HG03558 (cell line): ENCODE results near the gene DARS1.
A peak's percentile ranks its signal among the peaks of the same experiment; 100 is the strongest.

ENCODE experiments used
- ATAC-seq: cut with Tn5 transposase; IDR thresholded peaks from one replicate; pipeline ENCODE4 v1.9.1; 2021; ENCODE audit warnings: moderate number of reproducible peaks; ENCODE audit not compliant: unreplicated experiment; ENCODE audit errors: extremely low read depth

DARS1 gene

DNA sequence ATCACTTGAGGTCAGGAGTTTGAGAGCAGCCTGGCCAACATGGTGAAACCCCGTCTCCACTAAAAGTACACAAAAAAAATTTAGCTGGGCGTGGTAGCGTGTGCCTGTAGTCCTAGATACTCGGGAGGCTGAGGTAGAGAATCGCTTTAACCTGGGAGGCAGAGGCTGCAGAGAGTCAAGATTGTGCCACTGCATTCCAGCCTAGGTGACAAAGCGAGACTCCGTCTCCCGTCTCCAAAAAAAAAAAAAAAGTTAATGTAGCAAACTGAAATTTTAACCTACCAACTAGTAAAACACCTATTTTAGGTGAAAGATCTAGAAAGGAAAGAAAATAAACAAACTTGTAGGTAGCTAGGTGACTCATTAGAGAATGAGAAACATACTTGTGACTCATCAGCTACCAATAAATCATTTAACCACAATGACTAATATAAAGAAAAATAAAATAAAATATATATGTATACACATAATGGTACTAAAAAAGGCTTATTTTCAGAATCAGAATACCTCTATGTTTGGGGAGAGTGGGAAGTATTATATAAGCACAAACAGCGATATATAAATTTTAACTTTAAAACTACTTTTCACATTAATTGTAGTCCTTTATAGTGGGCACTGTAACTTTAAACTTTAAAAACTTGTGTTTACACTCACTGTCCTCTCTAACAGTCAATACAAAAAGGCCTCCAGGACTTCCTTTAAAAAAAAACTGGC lies 36.6 kb downstream of the DARS1 start:
- peak; percentile 80 for ATAC-seq

DNA sequence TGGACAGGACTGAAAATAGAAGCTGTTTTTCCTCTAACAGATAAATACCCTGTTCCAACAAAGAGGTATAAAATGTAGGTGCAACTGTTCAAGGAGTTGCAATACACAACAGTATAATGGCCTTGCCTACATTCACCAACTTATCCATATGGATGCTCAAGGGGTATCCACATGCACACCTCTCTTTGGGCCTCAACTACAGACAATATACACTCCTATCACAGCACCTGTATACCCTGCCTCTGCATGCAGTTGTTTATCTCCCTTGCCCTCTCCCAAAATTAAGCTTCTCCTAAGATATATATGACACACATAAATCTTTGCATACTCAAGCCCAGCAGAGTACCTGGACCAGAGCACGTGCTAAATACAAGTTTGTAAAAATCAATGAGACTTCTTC lies 37.3 kb downstream of the DARS1 start:
- ATAC-seq: no peak

DNA sequence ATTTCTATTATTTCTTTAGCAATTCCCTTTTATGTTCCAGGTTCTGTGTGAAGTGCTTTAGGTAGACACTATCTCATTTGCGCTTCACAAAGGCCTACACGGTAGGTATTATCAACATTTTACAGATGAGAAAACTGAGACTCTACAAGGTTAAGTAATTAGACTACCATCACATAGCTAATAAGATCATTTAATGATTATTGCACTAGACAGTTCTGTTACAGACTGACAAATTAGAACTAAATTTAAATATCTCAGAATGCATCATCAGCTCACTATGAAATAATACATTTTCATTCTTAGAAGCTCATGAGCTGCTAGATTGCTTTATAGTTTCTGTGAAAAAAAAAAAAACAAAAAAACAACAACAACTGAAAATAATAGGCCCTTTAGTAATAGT lies 37.9 kb downstream of the DARS1 start:
- ATAC-seq: no peak

DNA sequence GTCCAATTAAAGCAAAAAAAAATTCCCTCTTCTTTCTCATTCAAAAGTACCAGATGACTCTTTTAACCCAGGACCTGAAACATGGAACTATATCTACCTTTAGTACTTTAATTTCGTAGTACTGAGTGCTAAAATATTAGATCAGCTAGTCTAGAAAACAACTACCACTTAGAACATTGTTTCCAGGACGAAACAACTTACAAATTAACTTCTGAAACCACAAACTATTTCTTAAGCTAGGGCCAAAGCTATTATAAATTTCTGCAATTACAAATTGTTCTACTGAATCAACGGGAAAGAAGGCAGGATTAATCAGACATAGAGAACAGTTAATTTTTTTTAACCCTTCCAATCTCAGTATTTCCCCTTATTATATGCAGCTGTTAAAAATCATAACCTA lies 39.9 kb downstream of the DARS1 start:
- no peak for ATAC-seq

DNA sequence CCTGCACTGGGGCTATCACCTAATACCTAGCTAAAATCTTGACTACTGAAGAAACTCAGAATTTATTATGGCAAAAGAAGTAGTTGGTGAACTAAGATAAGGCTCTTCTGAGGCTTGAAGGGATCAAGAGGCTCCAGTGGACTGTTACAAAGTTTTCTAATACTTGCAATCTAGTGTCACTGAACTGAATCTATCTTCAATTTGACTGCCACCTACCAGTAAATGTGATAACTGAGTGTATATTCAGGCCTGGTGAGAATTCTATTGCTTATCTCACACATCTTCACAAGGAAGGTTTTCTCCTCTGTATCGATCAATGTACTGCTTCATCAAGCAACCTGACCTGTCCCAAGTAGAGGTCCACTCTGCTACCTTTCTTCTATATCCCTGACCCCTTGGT lies 40.8 kb downstream of the DARS1 start:
- no peak for ATAC-seq

DNA sequence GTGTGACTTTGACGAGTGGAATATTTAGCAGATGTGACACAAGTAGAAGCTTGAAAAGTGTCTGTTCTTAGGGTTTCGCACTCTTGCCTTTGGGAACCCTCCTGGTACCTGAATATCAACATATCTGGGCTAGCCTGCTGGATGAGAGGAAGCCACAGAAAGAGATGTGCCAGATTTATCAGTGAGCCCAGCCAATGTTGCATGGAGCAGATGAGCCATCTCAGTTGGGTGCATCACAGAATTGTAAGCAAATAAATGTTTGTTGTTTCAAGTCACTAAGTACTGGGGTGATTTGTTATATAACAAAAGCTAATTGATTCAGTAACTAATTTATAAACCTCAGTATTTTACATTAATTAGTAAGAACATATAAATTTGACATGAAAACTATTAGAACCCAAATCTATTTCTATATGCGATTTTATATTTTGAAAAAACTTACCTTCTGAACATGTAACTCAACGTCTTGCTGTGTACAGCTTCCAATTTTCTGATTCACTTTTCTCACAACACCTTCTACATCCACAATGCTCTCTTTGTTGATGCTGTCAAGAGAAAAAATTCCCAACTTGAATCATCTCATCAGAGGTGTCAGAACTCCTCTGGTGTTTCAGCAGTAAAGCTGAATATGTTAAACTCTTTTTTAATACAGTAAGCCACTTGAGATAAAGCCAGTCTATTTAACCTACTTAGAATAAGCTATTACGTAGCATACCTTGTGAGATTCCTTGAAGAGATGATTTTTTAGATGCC lies 42.3 kb downstream of the DARS1 start:
- no peak for ATAC-seq

DNA sequence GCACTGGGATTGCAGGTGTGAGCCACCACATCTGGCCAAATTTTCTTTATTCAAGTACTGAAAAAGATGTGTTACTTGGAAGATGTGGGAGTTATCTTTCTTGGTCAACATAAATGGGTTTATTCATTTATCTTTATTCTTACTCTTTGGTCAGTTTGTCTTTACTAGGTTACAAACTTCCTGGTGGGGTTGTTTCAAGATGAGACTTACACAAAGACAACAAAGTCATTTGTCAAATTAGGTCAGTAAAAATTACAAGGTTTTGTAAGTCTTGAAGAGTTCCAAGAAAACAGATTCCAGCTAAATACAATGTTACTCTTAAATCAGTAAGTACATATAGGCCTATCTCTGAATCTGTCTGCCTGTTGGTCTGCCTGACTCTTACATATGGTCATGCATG lies 48.9 kb downstream of the DARS1 start:
- ATAC-seq: no peak

DNA sequence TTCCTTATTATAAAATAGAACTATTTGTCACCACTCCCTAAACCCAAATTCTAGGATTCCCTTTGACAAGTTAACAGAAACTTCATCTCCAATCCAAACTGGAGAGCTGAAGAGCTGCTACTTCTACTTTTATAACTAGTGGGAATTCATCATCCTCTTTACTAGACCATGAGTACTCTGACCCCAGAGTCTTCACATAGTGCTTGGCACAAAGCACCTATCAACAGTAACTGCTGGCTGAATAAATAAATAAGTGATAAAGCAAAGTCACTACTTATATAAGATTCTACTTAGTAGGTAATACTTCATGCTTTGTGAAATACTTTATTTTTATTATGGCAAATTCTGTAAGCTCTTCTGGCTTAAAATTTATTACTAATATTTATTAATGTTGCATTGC lies 49.5 kb downstream of the DARS1 start:
- no peak for ATAC-seq

DNA sequence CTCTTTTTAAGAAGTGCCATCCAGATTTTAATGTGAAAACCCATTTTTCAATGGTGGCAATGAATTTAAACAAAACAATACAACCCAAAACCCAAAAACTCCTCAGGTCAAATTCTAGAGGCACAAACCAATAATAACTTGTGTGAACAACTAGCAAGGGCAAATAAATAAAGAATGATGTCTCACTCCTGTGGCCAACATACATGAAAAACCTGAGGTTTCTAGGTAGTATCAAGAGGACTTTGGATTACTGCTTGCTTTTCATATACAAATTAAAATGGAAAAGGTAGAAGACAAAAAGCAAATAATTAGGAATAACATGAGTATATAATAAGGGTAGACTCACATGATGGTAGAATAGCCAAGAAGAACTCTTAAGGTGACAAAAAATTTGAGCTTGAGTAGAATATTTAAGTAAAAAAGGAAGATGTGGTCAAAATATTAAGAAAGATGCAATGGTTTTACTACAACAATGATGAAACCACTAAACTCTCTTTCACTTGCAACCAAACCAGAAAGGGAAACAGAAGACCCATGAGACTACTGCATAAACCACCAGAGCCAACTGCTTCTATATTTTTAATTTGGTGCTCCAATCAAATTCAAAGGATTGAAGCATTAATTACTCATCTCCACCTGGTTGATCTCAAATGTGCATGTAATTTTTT lies 53.5 kb downstream of the DARS1 start:
- ATAC-seq: peak; percentile 74

DNA sequence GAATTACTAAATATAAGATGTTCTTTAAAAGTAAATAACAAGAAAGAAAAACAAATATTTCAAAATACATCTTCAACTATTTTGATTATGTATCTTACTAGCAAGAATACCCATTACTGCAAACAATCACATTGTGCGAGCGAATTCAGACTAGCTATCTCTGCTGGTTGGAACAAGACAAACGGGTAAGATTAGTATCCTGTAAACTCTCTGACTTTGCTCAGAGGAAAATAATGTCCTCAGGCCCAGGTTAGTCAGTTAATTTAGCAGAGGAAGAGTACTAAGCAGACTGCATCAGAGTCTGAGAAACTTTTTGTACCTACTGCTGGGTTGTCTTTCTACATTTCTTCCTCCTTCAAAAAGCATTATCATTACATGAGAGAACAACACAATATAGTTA lies 58.8 kb downstream of the DARS1 start:
- no peak for ATAC-seq

DNA sequence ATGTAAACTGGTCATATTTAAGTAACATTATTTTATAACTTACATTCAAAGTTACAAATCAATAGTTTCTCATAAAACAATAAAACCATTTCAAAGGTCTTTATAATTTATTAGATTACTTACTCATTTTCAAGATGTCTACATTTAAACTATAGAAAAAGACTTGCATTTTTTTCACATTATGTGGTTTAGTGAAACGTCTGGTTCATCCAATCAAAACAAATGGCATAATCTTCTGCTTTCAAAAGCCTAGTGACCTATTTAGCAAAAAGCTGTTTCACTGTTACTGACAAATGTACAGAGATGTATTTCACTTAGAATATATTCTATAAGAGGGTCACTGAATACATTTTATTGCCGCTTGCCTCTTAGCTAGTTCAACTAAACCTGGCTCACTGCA lies 59.9 kb downstream of the DARS1 start:
- ATAC-seq: no peak

DNA sequence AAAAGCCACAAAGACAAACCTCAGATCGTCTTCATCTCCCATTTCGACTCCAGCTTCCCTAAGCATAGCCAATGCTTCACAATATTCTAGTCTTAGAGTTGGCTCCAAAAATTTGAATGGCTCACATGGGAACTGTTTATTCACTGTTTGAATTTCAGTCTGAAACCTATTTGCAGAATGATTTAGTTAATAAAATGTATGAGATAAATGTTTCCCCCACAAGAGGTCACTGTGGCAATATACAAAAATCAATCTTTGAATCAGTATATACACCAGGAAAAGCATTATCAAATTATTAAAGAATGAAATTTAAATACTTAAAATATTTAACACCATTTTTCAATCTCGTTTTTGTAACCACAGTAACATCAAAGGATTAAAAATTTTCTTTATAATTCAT lies 69.2 kb downstream of the DARS1 start:
- ATAC-seq: no peak

DNA sequence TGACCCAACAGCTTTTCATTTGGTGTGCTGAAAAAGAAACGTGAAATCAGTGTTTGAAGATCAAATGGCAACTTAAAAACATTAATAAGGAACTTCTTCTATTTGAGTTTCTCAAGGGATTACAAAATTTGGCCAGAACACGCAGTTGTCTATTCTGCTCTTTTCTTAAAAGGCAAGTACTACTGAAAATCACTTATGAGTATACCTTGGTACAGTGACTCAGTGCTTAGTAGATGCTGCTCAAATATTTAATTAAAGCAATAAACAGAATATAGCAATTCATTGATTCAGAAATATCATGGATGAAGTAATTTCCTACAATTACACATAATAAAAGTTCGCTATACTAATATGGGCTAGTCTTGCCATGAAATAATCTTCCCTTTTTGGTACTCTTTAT lies 70.9 kb downstream of the DARS1 start:
- no peak for ATAC-seq

DNA sequence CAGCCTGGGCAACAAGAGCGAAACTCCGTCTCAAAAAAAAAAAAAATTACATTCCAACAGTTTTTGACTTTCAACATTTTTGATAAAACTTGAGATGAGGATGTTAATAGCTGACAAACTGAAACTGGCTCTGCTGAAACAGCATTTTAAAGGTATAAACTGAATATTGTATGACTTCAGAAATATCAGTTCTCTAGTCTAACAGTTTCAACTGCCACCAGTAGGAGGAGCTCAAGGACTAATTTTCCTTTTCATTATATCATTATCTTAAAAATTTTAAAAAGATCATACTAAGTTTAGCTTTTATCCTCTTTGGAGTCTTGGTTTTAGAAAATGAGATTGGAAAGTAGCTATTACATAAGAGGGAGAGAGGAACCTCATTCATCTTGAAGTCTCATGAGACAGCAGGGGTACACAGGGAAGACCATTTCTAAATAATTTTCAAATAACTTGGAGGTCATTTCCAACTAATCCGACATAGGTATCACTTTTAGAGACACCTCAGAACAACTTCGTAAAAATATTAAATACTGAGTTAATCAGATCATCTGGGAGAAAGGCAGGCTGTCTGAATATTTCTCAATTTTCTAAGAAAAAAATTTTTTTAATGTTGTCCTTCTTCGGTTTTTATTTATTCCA lies 71.6 kb downstream of the DARS1 start:
- ATAC-seq: no peak

DNA sequence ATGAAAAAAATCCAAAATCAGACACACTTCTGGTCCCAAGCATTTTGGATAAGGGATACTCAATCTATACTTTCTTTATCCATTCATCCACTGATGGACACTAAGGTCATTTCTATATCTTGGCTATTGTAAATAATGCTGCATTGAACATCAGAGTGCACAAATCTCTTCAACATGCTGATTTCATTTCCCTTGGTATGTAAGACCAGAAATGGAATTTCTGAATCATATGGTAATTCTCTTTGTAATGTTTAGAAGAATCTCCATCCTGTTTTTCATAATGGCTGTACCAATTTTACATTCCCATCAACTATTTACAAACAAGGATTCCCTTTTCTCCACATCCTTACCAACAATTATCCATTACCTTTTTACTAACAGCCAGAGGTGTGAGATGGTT lies 75.5 kb downstream of the DARS1 start:
- no peak for ATAC-seq

DNA sequence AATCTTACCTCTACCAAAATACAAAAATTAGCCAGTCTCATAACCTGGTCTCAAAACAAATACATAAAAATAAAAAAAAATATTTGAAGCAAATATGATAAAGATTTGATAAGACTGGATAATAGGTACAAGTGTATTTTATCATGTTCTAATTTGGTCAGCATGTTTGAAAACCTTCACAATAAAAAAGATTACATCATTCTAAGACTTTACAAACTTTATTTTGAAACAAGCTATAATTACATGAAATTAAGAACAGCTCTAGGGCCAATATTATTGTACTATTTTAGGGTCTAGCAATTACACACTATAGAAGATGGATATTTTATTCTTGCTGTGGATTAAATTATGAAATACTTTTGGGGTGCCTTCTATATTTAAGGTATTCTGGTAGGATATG lies 79.7 kb downstream of the DARS1 start:
- ATAC-seq: no peak

DNA sequence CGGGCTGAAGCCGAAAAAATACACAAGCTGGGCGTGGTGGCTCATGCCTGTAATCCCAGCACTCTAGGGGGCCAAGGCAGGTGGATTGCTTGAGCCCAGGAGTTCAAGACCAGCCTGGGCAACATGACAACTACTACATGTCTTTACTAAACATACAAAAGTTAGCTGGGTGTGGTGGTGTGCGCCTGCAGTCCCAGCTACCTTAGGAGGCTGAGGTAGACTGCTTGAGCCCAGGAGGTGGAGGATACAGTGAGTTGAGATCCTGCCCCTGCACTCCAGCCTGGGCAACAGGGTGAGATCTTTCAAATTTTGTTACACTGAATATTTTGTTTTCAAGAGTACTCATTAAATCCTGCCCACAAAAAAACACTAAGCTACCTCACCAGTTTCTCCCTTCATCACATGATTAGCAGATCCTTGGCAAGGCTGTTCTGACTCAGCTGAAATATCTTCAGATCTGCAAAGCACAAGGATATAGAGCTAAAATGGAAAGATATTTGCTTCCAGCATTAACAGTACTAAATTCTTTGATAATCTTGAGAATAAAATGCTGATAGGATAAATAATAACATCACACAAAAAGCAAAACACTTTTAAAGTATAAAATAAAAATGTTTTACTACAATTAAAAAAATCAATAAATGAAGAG lies 81.0 kb downstream of the DARS1 start:
- ATAC-seq: no peak

DNA sequence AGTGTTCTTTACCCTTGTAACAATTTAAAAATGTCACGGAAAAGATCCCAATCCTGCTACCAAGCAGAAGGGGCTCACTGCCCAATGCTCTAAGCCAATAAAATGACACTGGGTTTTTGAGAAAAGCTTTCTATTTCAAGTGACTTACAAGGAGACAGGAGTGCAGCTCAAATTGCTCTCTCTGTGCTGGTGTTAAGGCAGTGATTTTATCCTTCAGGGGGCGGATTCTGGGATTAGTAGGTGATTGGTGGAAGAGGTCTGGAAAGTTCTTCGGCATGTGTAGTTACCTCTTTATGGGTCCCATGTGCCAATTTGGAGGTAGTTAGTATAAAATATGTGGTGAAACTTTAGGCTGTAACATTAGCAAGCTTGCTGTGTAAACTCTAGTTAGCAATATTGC lies 81.8 kb downstream of the DARS1 start:
- no peak for ATAC-seq

DNA sequence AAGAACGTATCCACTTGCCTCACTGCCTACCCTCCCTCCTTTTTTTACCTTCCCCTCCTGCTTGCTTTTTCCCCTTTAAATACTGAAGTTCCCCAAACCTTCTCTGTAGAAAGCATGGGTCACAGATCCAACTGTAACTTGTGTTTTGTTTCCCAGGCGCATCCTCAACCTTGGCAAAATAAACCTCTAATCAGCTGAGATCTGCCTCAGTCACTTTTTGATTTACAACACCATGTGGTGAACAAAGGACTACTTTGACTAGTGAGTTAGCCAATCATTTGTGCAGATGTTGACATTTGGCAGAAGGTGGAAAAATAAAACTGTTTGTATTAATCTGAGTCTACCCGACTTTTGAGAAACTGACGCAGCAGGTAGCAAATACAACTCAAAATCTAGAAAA lies 85.9 kb downstream of the DARS1 start:
- no peak for ATAC-seq

DNA sequence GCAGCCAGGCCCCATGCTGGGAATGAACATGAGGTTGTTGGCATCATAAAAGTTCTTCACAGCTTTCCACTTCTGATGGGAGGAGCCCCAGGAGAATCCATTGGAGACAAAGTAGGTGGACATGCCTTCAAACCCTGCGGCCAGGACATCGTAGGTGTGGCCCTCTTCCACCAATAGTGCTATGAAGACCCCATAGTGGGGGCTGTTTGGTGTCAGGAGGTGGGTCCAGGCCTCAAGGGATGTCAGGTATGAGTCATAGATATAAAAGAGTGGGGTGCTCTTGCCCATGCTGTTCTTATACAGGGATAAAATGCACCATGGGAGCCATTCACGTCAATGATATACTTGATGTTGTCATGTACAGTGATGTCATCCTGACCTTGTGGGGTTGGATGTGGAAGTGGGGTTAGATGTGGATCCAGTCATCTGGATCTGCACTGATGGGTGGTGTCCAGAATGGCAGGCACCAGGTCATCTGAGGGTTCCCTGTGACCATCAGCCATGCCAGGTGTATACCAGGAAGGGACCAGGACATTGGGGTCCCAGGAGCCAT lies 87.1 kb downstream of the DARS1 start:
- no peak for ATAC-seq
